H1 (cell line): Measurements from ENCODE around the gene TLL2. TPM values are rescaled to one million over a fixed set of nuclear protein-coding genes. Genes with fewer than 3 reads are reported as not detected.
A peak's percentile ranks its signal among the peaks of the same experiment; 100 is the strongest.

Source experiments
- BACH1 ChIP-seq: IDR thresholded peaks from 2 replicates; pipeline ENCODE4 v1.6.1; 2012; ENCODE audit warnings: low read length, improper control_type of control experiment
- CHD7 ChIP-seq: fragments of 300-600 bp; sonication (generic); IDR thresholded peaks from 2 replicates; pipeline ENCODE4 v1.7.1; 2012; ENCODE audit warnings: low read length, moderate library complexity, mild to moderate bottlenecking, inconsistent platforms; ENCODE audit not compliant: insufficient replicate concordance
- EGR1 ChIP-seq: IDR thresholded peaks from 2 replicates; pipeline ENCODE4 v1.6.1; 2011; ENCODE audit warnings: low read depth, low read length, borderline replicate concordance
- JUND ChIP-seq: IDR thresholded peaks from 2 replicates; pipeline ENCODE4 v1.6.1; 2011; ENCODE audit warnings: mild to moderate bottlenecking, improper control_type of control experiment, low read length
- POLR2A ChIP-seq, 2 experiments: IDR thresholded peaks; 1 replicate in 1 of 2; 2 replicates in 1 of 2; pipeline ENCODE4 v1.6.1; 2011; ENCODE audit warnings: low read depth in 2 of 2, low read length in 2 of 2, mild to moderate bottlenecking in 2 of 2; ENCODE audit errors: control extremely low read depth in 1 of 2
- SIN3A ChIP-seq, 2 experiments: IDR thresholded peaks in 1 of 2; conservative IDR thresholded peaks in 1 of 2; 2 replicates each; pipeline ENCODE4 v1.6.1; 2011 to 2012; ENCODE audit warnings: low read length in 2 of 2, improper control_type of control experiment in 1 of 2, low read depth in 1 of 2, mild to moderate bottlenecking in 1 of 2
- TAF1 ChIP-seq: IDR thresholded peaks from 2 replicates; pipeline ENCODE4 v1.6.1; 2011; ENCODE audit warnings: mild to moderate bottlenecking, low read depth, low read length
- TCF12 ChIP-seq: IDR thresholded peaks from 2 replicates; pipeline ENCODE4 v1.6.1; 2011; ENCODE audit warnings: low read depth, mild to moderate bottlenecking, low read length
- TEAD4 ChIP-seq: IDR thresholded peaks from 2 replicates; pipeline ENCODE4 v1.6.1; 2012; ENCODE audit warnings: low read depth, low read length, inconsistent platforms, mixed read lengths
- polyA plus RNA-seq, 7 experiments: library from polyadenylated mRNA; depleted of rRNA in 3 of 7; stranded (reverse) in 5 of 7; unstranded in 2 of 7; fragments of >200 nt in 5 of 7; fragments of 200-250 nt in 2 of 7; gene quantifications; 1 replicate in 5 of 7; 2 replicates in 1 of 7; 4 replicates in 1 of 7; pipeline versions ENCODE4 v1.2.1 to v1.2.3, GENCODE V29; 2011 to 2013; ENCODE audit warnings: missing spikeins in 2 of 7, mixed read lengths in 2 of 7
- total RNA-seq: library from RNA; stranded (reverse); fragmentation: NEBNext Ultra II Directional; extraction: Animal tissue kit (Norgen Biotek cat#: 25700); gene quantifications from 2 replicates; pipeline ENCODE4 v1.2.1, GENCODE V29; 2021
- TF ChIP-seq, protein P1 (sequence below): IDR thresholded peaks from 2 replicates; pipeline ENCODE4 v1.6.1; 2011; ENCODE audit warnings: low read length, improper control_type of control experiment

The TLL2 gene
- total and polyA plus RNA-seq, 2 of the 8 experiments (the other 6 are each of a cell fraction or from before 2014, with no cell fraction given) = 2.4 to 3.2 TPM

GRCh38 chr10:96450529-96451207 lies 63.1 kb downstream of the TLL2 start (continued):
- TF ChIP-seq CHD7 (peak; percentile 91), BACH1 (no peak), EGR1 (no peak), TCF12 (peak; percentile 79), SIN3A (conservative IDR thresholded peaks at IDR 0.05 in 1 of 2, IDR thresholded peaks at IDR 0.05 in 1 of 2; ENCODE audit: low read depth in 1 of 2, low read length in 2 of 2) (peak; percentile 23 to 55; a peak in 1 of 4 replicates), JUND (peak; percentile 33; the same call in 1 of the 2 replicates), TAF1 (no peak), POLR2A (IDR thresholded peaks at IDR 0.05; ENCODE audit: control extremely low read depth in 1 of 2, low read depth in 2 of 2, low read length in 2 of 2) (0 out of 3 replicates have a peak, but pooled peaks of 1 of the 2 experiments have one; percentile 39), TEAD4 (no peak)
- TF ChIP-seq, protein P1, sequence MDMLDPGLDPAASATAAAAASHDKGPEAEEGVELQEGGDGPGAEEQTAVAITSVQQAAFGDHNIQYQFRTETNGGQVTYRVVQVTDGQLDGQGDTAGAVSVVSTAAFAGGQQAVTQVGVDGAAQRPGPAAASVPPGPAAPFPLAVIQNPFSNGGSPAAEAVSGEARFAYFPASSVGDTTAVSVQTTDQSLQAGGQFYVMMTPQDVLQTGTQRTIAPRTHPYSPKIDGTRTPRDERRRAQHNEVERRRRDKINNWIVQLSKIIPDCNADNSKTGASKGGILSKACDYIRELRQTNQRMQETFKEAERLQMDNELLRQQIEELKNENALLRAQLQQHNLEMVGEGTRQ = no peak
